Measurements from ENCODE around the gene SYCE1L.

DNA sequence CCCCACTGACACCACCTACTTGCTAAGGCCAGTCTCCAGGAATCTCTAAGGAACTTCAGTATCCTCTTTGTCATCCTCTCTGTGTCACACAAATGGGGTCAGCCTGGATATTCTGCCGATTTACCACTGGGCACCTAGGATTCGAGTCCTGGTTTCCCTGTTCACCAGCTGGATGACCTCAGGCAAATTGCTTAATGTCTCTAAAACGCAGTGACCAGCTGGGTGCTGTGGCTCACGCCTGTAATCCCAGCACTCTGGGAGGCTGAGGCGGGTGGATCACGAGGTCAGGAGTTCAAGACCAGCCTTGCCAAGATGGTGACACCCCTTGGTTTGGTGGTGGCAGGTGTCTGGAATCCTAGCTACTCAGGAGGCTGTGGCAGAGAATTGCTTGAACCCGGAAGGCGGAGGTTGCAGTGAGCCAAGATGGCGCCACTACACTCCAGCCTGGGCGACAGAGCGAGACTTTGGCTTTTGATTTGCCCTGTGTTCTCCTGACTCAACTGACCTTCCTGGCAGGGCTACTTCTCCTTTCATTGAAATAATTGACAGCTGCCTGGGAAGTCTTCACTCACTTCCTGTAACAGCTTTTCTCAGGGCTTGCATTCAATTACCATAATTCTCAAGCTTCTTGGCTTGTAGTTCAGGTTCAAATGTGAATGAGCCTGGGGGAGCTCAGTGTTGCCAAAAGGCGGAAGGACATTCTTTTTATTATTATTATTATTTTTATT lies 15.4 kb downstream of the SYCE1L start:
- TF ChIP-seq, protein P1, sequence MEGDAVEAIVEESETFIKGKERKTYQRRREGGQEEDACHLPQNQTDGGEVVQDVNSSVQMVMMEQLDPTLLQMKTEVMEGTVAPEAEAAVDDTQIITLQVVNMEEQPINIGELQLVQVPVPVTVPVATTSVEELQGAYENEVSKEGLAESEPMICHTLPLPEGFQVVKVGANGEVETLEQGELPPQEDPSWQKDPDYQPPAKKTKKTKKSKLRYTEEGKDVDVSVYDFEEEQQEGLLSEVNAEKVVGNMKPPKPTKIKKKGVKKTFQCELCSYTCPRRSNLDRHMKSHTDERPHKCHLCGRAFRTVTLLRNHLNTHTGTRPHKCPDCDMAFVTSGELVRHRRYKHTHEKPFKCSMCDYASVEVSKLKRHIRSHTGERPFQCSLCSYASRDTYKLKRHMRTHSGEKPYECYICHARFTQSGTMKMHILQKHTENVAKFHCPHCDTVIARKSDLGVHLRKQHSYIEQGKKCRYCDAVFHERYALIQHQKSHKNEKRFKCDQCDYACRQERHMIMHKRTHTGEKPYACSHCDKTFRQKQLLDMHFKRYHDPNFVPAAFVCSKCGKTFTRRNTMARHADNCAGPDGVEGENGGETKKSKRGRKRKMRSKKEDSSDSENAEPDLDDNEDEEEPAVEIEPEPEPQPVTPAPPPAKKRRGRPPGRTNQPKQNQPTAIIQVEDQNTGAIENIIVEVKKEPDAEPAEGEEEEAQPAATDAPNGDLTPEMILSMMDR (conservative IDR thresholded peaks at IDR 0.05; ENCODE audit: low read length), result no peak
- no peak for TF ChIP-seq EZH2phosphoT487 (IDR thresholded peaks at IDR 0.05; ENCODE audit: borderline replicate concordance)

All from Loucy (cell line).